Upper lobe of left lung (tissue), 6 donors: ENCODE data around the gene NMBR. TPM values are rescaled to one million over a fixed set of nuclear protein-coding genes. Genes with fewer than 3 reads are reported as not detected.
"Not testable (repeated sequence)": the region's sequence is repeated elsewhere in the genome, so short reads cannot be mapped to it uniquely, and the experiment has no call there.

Experiments used
- ATAC-seq, 2 donors: fragments of 200-7000 bp; cut with Tn5 transposase; one replicate each; pipeline ENCODE4 v1.9.1; 2022; ENCODE audit warnings: mild to moderate bottlenecking in 2 of 2, moderate library complexity in 2 of 2; ENCODE audit not compliant: low FRiP score in 2 of 2
- DNase-seq, 2 donors: peaks; one replicate each; pipeline ENCODE4 v3.0.0-alpha.2; 2019 to 2020
- H3K27ac ChIP-seq, 4 donors: fragments of 200-600 bp; sonication (generic); one replicate each; pipeline ENCODE4 v1.5.1; 2016 to 2019
- H3K27me3 ChIP-seq, 4 donors: fragments of 200-600 bp; sonication (generic); one replicate each; pipeline ENCODE4 v1.5.1; 2017 to 2019
- H3K36me3 ChIP-seq, 4 donors: fragments of 200-600 bp; sonication (generic); one replicate each; pipeline ENCODE4 v1.5.1; 2016 to 2019
- H3K4me1 ChIP-seq, 4 donors: fragments of 200-600 bp; sonication (generic); one replicate each; pipeline ENCODE4 v1.5.1; 2018 to 2019
- H3K4me3 ChIP-seq, 4 donors: fragments of 200-600 bp; sonication (generic); one replicate each; pipeline ENCODE4 v1.5.1; 2017 to 2019; ENCODE audit warnings: mild to moderate bottlenecking in 2 of 4, moderate library complexity in 1 of 4
- H3K9me3 ChIP-seq, 4 donors: fragments of 200-600 bp; sonication (generic); one replicate each; pipeline ENCODE4 v1.5.1; 2018 to 2019
- EP300 ChIP-seq, 4 donors: sonication (generic); formaldehyde crosslinking; IDR thresholded peaks; one replicate each; pipeline ENCODE4 v1.5.1; 2017; ENCODE audit warnings: antibody characterized with exemption in 4 of 4, control low read depth in 2 of 4
- POLR2A ChIP-seq, 4 donors: fragments of 450-650 bp; IDR thresholded peaks; one replicate each; pipeline ENCODE4 v1.5.1; 2016 to 2017; ENCODE audit warnings: antibody characterized with exemption in 4 of 4, mild to moderate bottlenecking in 2 of 4
- POLR2AphosphoS5 ChIP-seq, 2 donors: sonication (generic); formaldehyde crosslinking; IDR thresholded peaks; one replicate each; pipeline ENCODE4 v1.5.1; 2017; ENCODE audit warnings: antibody characterized with exemption in 2 of 2
- WGBS, 2 donors: methylation state at CpG; one replicate each; pipeline ENCODE4 v1.1.5; 2017 to 2018; 5-methylcytosine and 5-hydroxymethylcytosine counted together
- total RNA-seq, 6 donors: library from RNA; depleted of rRNA in 4 of 6; stranded (reverse); fragments of >200 nt in 4 of 6; gene quantifications; one replicate each; pipeline versions ENCODE4 v1.1.0 to v1.2.1, GENCODE V29; 2016 to 2021
- TF ChIP-seq, protein P1 (sequence below), 6 experiments: fragments of 450-650 bp in 4 of 6; fragments of 200-600 bp in 2 of 6; sonication (generic) in 2 of 6; IDR thresholded peaks; one replicate each; pipeline ENCODE4 v1.5.1; 2016 to 2019; ENCODE audit warnings: antibody characterized with exemption in 6 of 6
- donor health status: DM: no; HTN: no; CAD: no; lungs with moderate emphysema.
- donor health status: DM: no; HTN: yes; CAD: no; lungs with severe emphysema.

Gene NMBR
- total RNA-seq, 6 donors from 2014 or later = not detected

DNA sequence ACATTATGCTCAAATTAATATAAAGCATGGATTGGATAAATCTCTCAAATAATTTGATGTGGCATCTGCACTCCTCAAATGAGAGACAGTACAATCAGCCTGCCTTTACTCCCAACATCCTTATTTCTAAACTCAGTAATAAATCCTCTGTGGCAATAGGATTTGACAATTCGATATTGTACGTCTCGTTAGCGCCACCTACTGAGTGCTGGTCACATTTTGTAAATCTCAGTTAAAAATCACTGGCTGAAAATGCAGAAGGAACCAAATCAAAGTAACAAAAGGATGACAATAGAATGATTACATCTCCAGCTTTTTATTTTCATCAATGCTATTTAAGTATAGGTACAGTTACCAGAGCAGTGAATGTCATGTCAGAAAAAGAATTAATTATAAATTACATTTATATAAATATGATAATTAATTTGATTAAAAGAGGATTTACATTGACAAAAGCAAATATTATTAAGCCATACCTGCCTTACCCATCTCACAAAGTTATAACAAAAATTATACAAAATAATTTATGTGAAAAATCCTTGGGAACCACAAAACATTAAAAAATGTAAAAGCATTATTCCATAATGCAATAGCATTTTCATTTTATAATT lies 34.4 kb downstream of the NMBR start:
- H3K4me3 ChIP-seq = no peak overlapping the region
- ATAC-seq = peak in 1 of 2 donors; percentile 60
- TF ChIP-seq, protein P1, sequence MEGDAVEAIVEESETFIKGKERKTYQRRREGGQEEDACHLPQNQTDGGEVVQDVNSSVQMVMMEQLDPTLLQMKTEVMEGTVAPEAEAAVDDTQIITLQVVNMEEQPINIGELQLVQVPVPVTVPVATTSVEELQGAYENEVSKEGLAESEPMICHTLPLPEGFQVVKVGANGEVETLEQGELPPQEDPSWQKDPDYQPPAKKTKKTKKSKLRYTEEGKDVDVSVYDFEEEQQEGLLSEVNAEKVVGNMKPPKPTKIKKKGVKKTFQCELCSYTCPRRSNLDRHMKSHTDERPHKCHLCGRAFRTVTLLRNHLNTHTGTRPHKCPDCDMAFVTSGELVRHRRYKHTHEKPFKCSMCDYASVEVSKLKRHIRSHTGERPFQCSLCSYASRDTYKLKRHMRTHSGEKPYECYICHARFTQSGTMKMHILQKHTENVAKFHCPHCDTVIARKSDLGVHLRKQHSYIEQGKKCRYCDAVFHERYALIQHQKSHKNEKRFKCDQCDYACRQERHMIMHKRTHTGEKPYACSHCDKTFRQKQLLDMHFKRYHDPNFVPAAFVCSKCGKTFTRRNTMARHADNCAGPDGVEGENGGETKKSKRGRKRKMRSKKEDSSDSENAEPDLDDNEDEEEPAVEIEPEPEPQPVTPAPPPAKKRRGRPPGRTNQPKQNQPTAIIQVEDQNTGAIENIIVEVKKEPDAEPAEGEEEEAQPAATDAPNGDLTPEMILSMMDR (IDR thresholded peaks at IDR 0.05) = peak in 5 of 6 experiments; percentile 37 to 67 (median 54)
- no peak for TF ChIP-seq EP300 (IDR thresholded peaks at IDR 0.05)
- H3K4me1 ChIP-seq = no peaks in the 10 kb centered on the region
- H3K27ac ChIP-seq = no peak overlapping the region
- peak in 1 of 2 donors; percentile 47 for DNase-seq
- WGBS, 2 donors = 0% methylated on average over 4 of the region's 4 CpGs
- no peaks in the 10 kb centered on the region for H3K36me3 ChIP-seq
- H3K9me3 ChIP-seq = no peaks in the 10 kb centered on the region
- H3K27me3 ChIP-seq = no peaks in the 10 kb centered on the region

DNA sequence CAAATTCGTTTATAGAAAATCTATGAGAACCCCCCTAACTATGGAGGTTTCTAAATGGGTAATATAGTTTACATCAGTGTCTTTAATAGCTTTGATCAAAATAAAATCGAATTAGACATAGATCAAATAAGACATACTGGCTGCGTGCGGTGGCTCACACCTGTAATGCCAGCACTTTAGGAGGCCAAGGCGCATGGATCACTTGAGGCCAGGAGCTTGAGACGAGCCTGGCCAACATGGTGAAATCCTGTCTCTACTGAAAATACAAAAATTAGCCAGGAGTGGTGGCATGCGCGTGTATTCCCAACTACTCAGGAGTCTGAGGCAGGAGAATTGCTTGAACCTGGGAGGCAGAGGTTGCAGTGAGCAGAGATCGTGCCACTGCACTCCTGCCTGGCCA lies 36.1 kb downstream of the NMBR start:
- not testable (repeated sequence) for H3K4me3 ChIP-seq, H3K27ac ChIP-seq, DNase-seq, H3K9me3 ChIP-seq, ATAC-seq, H3K36me3 ChIP-seq, H3K27me3 ChIP-seq, H3K4me1 ChIP-seq
- 86 to 88% methylated on average over 9 of the region's 9 CpGs for WGBS, 2 donors

DNA sequence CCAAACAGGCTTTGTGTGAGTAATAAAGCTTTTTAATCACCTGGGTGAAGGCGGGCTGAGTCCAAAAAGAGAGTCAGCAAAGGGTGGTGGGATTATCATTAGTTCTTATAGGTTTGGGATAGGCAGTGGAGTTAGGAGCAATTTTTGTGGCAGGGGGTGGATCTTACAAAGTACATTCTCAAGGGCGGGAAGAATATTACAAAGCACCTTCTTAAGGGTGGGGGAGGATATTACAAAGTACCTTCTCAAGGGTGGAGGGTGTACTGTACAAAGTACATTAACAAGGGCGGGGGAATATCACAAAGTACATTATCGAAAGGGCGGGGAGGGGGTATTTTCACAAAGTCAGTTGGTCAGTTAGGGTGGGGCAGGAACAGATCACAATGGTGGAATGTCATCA lies 42.1 kb downstream of the NMBR start:
- H3K27me3 ChIP-seq, H3K9me3 ChIP-seq, H3K4me1 ChIP-seq, DNase-seq, H3K4me3 ChIP-seq, ATAC-seq, H3K36me3 ChIP-seq, H3K27ac ChIP-seq: not testable (repeated sequence)
- WGBS, 2 donors = 73 to 97% methylated on average over 5 of the region's 5 CpGs

DNA sequence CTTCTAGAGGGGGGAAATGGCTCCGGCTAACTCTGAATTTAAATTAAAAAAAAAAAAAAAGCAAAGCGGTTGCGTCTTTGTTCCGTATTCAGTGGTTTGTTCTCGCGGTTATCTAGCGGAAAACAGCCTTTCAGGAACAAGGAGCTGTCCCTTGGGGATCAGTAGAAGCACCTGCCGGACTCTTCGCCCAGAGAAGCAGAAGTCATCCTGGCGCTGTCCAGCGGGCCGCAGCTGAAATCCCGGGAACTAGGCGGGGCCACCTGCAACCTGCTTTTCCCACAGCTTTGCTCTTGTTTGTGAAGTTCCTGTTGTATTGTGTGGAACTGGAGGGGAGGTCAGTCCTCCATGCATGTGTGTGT lies 58.1 kb downstream of the NMBR start:
- Histone ChIP-seq H3K27me3 (peaks cover 0 to 9% (median 2%) of the 10 kb centered on the region in 4 donors), H3K36me3 (no peaks in the 10 kb centered on the region), H3K9me3 (peaks cover 0 to 3% (median 0%) of the 10 kb centered on the region in 4 donors), H3K4me1 (no peaks in the 10 kb centered on the region), H3K27ac (no peak overlapping the region), H3K4me3 (no peak overlapping the region)
- WGBS, 2 donors = 2 to 4% methylated on average over 14 of the region's 14 CpGs
- ATAC-seq (no peak), DNase-seq (peak in 1 of 2 donors; percentile 54)
- TF ChIP-seq POLR2A (IDR thresholded peaks at IDR 0.05) (no peak), POLR2AphosphoS5 (IDR thresholded peaks at IDR 0.05) (no peak), EP300 (IDR thresholded peaks at IDR 0.05) (no peak)
- TF ChIP-seq, protein P1 (IDR thresholded peaks at IDR 0.05) = no peak

DNA sequence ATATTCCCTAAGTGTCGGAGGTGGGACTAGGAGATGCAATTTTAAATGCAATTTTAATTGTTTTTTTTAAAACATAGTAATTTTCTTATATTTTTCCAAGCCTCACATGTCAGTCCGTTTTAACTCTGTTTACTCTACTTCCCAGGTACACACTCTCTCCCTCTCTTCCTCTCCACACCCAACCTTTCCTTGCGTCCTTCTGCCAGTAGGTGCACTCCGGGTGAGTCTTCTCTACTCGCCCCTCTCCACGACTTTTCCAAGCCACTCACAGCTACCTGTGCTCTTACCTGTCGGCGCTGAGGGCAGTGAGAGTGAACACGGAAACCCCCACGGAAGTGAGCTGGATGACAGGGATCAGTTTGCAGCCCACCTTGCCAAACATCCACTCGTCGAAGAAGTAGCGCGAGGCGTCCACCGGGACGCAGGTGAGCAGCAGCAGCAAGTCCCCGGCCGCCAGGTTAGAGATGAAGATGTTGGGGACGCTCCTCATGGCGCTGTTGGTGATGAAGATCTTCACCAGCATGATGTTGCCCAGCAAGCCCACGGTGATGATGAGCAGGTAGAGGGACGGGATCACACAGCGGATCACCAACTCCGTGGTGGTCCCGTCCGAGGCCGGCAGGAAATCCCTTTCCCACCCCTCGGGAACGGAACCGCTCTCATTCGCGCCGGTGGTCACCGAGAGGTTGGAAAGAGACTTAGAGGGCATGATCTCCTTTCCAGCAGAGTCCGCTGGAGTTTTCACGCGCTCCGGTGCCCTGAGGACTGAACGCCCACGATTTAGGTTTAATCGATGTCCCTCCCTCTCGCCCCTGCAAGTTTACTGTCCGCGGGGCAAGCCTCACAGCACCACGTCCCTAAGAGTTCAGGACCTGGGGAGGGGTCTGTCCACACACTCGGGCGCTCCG lies 58.7 kb downstream of the NMBR start:
- Histone ChIP-seq H3K4me3 (no peak overlapping the region), H3K27me3 (peaks cover 0 to 9% (median 2%) of the 10 kb centered on the region in 4 donors), H3K36me3 (no peaks in the 10 kb centered on the region), H3K4me1 (no peaks in the 10 kb centered on the region), H3K9me3 (peaks cover 0 to 3% (median 0%) of the 10 kb centered on the region in 4 donors), H3K27ac (no peak overlapping the region)
- ATAC-seq (no peak), DNase-seq (peak in 1 of 2 donors; percentile 20)
- TF ChIP-seq, protein P1 (IDR thresholded peaks at IDR 0.05) = no peak
- TF ChIP-seq POLR2AphosphoS5 (IDR thresholded peaks at IDR 0.05) (no peak), EP300 (IDR thresholded peaks at IDR 0.05) (no peak), POLR2A (IDR thresholded peaks at IDR 0.05) (no peak)
- 17 to 19% methylated on average over 48 of the region's 49 CpGs for WGBS, 2 donors
